Measurements from ENCODE around the gene LAMB3. TPM values are rescaled to one million over a fixed set of nuclear protein-coding genes. Genes with fewer than 3 reads are reported as not detected.
A peak's percentile ranks its signal among the peaks of the same experiment; 100 is the strongest.

Gene LAMB3
- total RNA-seq, 1 experiment from 2014 or later: 5.3 TPM

GRCh38 chr1:209565759-209566678 is 86.2 kb downstream of the LAMB3 start:
- peak; percentile 81 for DNase-seq (ENCODE audit: low read depth)

Other genes with a start within 250 kb of the LAMB3 start
- gene CAMK1G, start 68.7 kb downstream of the LAMB3 start, total RNA-seq (2014; rRNA removed): not detected in 2 replicates
- gene G0S2, start 23.0 kb upstream of the LAMB3 start, total RNA-seq (2014; rRNA removed): 0.77 and 1.0 TPM in 2 replicates
- gene HSD11B1, start 52.4 kb upstream of the LAMB3 start, total RNA-seq (2014; rRNA removed): not detected in 2 replicates
- not detected in 2 replicates for gene TRAF3IP3, start 103.6 kb upstream of the LAMB3 start, total RNA-seq (2014; rRNA removed)
- 2.7 and 3.1 TPM in 2 replicates for gene C1orf74, start 132.1 kb upstream of the LAMB3 start, total RNA-seq (2014; rRNA removed)
- gene IRF6, start 153.7 kb upstream of the LAMB3 start, total RNA-seq (2014; rRNA removed): not detected in 2 replicates
- 8.1 and 9.5 TPM in 2 replicates for gene UTP25, start 175.5 kb upstream of the LAMB3 start, total RNA-seq (2014; rRNA removed)